DND-41 (cell line): ENCODE results near the gene CERK.
A peak's percentile ranks its signal among the peaks of the same experiment; 100 is the strongest.

Experiments
- ATAC-seq: fragments of 200-7000 bp; cut with Tn5 transposase; 3 replicates; pipeline ENCODE4 v1.9.1; 2021; ENCODE audit warnings: low read depth; ENCODE audit not compliant: insufficient read depth
- DNase-seq: peaks from one replicate; pipeline ENCODE4 v3.0.0-alpha.2; 2020
- H2AFZ ChIP-seq: 2 replicates; pipeline ENCODE4 v1.6.0; 2012; ENCODE audit warnings: low read depth, low read length
- H3K27ac ChIP-seq: 2 replicates; pipeline ENCODE4 v1.5.1; 2012; ENCODE audit warnings: low read length, inconsistent platforms
- H3K27me3 ChIP-seq: fragments of 200-600 bp; sonication (generic); 2 replicates; pipeline ENCODE4 v1.6.0; 2012; ENCODE audit warnings: low read length, mild to moderate bottlenecking, inconsistent platforms; ENCODE audit not compliant: insufficient read depth, poor library complexity
- H3K36me3 ChIP-seq: 2 replicates; pipeline ENCODE4 v1.5.1; 2012; ENCODE audit warnings: low read length, inconsistent platforms; ENCODE audit not compliant: insufficient read depth
- H3K4me1 ChIP-seq: 2 replicates; pipeline ENCODE4 v1.5.1; 2012; ENCODE audit warnings: mild to moderate bottlenecking, low read length; ENCODE audit not compliant: insufficient read depth
- H3K4me2 ChIP-seq: 2 replicates; pipeline ENCODE4 v1.6.0; 2012; ENCODE audit warnings: mild to moderate bottlenecking, moderate library complexity, low read length, inconsistent platforms; ENCODE audit not compliant: insufficient read depth
- H3K4me3 ChIP-seq, 2 experiments: fragments of 200-600 bp in 1 of 2; shearing (Covaris generic) in 1 of 2; 2 replicates each; pipeline ENCODE4 v1.5.1; 2012 to 2016; ENCODE audit warnings: inconsistent platforms in 2 of 2, low read length in 2 of 2, mild to moderate bottlenecking in 2 of 2, low read depth in 1 of 2, moderate library complexity in 1 of 2
- H3K79me2 ChIP-seq: 2 replicates; pipeline ENCODE4 v1.6.0; 2012; ENCODE audit warnings: low read length, inconsistent platforms; ENCODE audit not compliant: insufficient read depth
- H3K9ac ChIP-seq: 2 replicates; pipeline ENCODE4 v1.6.0; 2012; ENCODE audit warnings: low read depth, mild to moderate bottlenecking, inconsistent platforms, low read length, moderate library complexity
- H3K9me3 ChIP-seq: 2 replicates; pipeline ENCODE4 v1.5.1; 2012; ENCODE audit warnings: low read length, moderate library complexity, mild to moderate bottlenecking, inconsistent platforms; ENCODE audit not compliant: insufficient read depth, severe bottlenecking
- H4K20me1 ChIP-seq: 2 replicates; pipeline ENCODE4 v1.6.0; 2012; ENCODE audit warnings: low read length; ENCODE audit not compliant: insufficient read depth
- CTCF ChIP-seq: IDR thresholded peaks from 2 replicates; pipeline ENCODE4 v1.5.1; 2012; ENCODE audit warnings: borderline replicate concordance, low read length, moderate library complexity, mild to moderate bottlenecking; ENCODE audit not compliant: poor library complexity, severe bottlenecking; ENCODE audit errors: extremely low read depth
- EZH2 ChIP-seq: IDR thresholded peaks from 3 replicates; pipeline ENCODE4 v1.6.1; 2012; ENCODE audit warnings: borderline replicate concordance, low read depth, mild to moderate bottlenecking, moderate library complexity, low read length, inconsistent platforms; ENCODE audit not compliant: severe bottlenecking

CERK gene

GRCh38 chr22:46758867-46759290 is 20.8 kb upstream of the CERK start:
- Histone ChIP-seq H3K27ac (no peak overlapping the region), H3K36me3 (peaks cover 3% of the 10 kb centered on the region), H3K27me3 (no peaks in the 10 kb centered on the region), H3K4me3 (no peak overlapping the region), H3K79me2 (peaks cover 26% of the 10 kb centered on the region), H4K20me1 (no peaks in the 10 kb centered on the region; the same call in 1 of the 2 replicates), H2AFZ (no peak overlapping the region), H3K4me2 (no peak overlapping the region), H3K4me1 (peaks cover 21% of the 10 kb centered on the region), H3K9me3 (peaks cover 13% of the 10 kb centered on the region), H3K9ac (no peak overlapping the region)
- no peak for ATAC-seq
- peak; percentile 82 for TF ChIP-seq CTCF
- no peak for TF ChIP-seq EZH2
- peak; percentile 47 for DNase-seq

GRCh38 chr22:46758121-46758520 is 20.1 kb upstream of the CERK start:
- Histone ChIP-seq H3K9me3 (peaks cover 13% of the 10 kb centered on the region), H2AFZ (no peak overlapping the region), H3K36me3 (peaks cover 3% of the 10 kb centered on the region), H4K20me1 (no peaks in the 10 kb centered on the region; the same call in 1 of the 2 replicates), H3K4me1 (peaks cover 15% of the 10 kb centered on the region), H3K4me2 (no peak overlapping the region), H3K4me3 (no peak overlapping the region), H3K79me2 (peaks cover 18% of the 10 kb centered on the region), H3K27ac (no peak overlapping the region), H3K27me3 (no peaks in the 10 kb centered on the region), H3K9ac (no peak overlapping the region)
- no peak for TF ChIP-seq EZH2
- TF ChIP-seq CTCF: no peak
- DNase-seq (no peak), ATAC-seq (no peak)

- H4K20me1 ChIP-seq: no peaks in the 10 kb centered on the region
- H3K9ac ChIP-seq: no peak overlapping the region
- no peak overlapping the region for H3K27ac ChIP-seq
- peaks cover 13% of the 10 kb centered on the region for H3K9me3 ChIP-seq
- TF ChIP-seq EZH2: no peak
- TF ChIP-seq CTCF: no peak
- no peaks in the 10 kb centered on the region for H3K27me3 ChIP-seq
- DNase-seq: no peak
- H3K4me1 ChIP-seq: peaks cover 15% of the 10 kb centered on the region
- ATAC-seq: no peak
- H3K4me2 ChIP-seq: no peak overlapping the region
- H3K79me2 ChIP-seq: peaks cover 10% of the 10 kb centered on the region
- H2AFZ ChIP-seq: no peak overlapping the region
- H3K4me3 ChIP-seq: no peak overlapping the region
- no peaks in the 10 kb centered on the region; the same call in none of the 2 replicates for H3K36me3 ChIP-seq
Measured at GRCh38 chr22:46757104-46757503, 19.1 kb upstream of the CERK start.

GRCh38 chr22:46756097-46756496 is 18.0 kb upstream of the CERK start:
- no peaks in the 10 kb centered on the region for H4K20me1 ChIP-seq

More at GRCh38 chr22:46756097-46756496, 18.0 kb upstream of the CERK start:
- DNase-seq (no peak), ATAC-seq (no peak)
- Histone ChIP-seq H3K4me3 (no peak overlapping the region; a peak in 1 of 4 replicates), H2AFZ (no peak overlapping the region), H3K27ac (no peak overlapping the region), H3K4me2 (no peak overlapping the region), H3K36me3 (no peaks in the 10 kb centered on the region; the same call in 1 of the 2 replicates), H3K9me3 (peaks cover 13% of the 10 kb centered on the region), H3K79me2 (no peaks in the 10 kb centered on the region; the same call in 1 of the 2 replicates), H3K27me3 (no peaks in the 10 kb centered on the region), H3K4me1 (peaks cover 8% of the 10 kb centered on the region), H3K9ac (no peak overlapping the region)
- TF ChIP-seq EZH2 (no peak), CTCF (no peak)
